K562 (cell line): Measurements from ENCODE around the gene UQCR11. TPM values are rescaled to one million over a fixed set of nuclear protein-coding genes. Genes with fewer than 3 reads are reported as not detected.

Experiments
- CBFB ChIP-seq: sonication (generic); formaldehyde crosslinking; IDR thresholded peaks from 2 replicates; pipeline ENCODE4 v1.4.0; 2020; ENCODE audit warnings: mild to moderate bottlenecking, missing genetic modification reagents
- CTBP1 ChIP-seq: fragments of 450-650 bp; IDR thresholded peaks from 2 replicates; pipeline ENCODE4 v1.6.1; 2016; ENCODE audit warnings: borderline replicate concordance
- HDAC2 ChIP-seq: fragments of 450-650 bp; IDR thresholded peaks from 2 replicates; pipeline ENCODE4 v1.6.1; 2016; ENCODE audit warnings: mild to moderate bottlenecking
- HEY1 ChIP-seq: fragments of 250-450 bp; sonication (Bioruptor Pico); IDR thresholded peaks from 2 replicates; pipeline ENCODE4 v1.5.0; 2020; ENCODE audit warnings: mild to moderate bottlenecking, moderate library complexity, borderline replicate concordance
- HMGN3 ChIP-seq: IDR thresholded peaks from 2 replicates; pipeline ENCODE4 v1.6.1; 2011; ENCODE audit warnings: borderline replicate concordance, low read depth, mild to moderate bottlenecking, mixed read lengths, low read length; ENCODE audit not compliant: insufficient read length; ENCODE audit errors: extremely low read depth
- HNRNPK ChIP-seq: fragments of 200-400 bp; formaldehyde crosslinking; IDR thresholded peaks from one replicate; pipeline ENCODE4 v1.6.1; 2018; ENCODE audit warnings: mild to moderate bottlenecking, low read depth, low read length; ENCODE audit not compliant: poor library complexity, severe bottlenecking
- MCM5 ChIP-seq: fragments of 450-650 bp; IDR thresholded peaks from 2 replicates; pipeline ENCODE4 v1.6.1; 2016; ENCODE audit warnings: low read depth
- MTA2 ChIP-seq: fragments of 450-650 bp; IDR thresholded peaks from 2 replicates; pipeline ENCODE4 v1.6.1; 2016; ENCODE audit warnings: low read depth
- NFIC ChIP-seq: fragments of 450-650 bp; IDR thresholded peaks from 2 replicates; pipeline ENCODE4 v1.6.1; 2017; ENCODE audit warnings: mild to moderate bottlenecking, inconsistent platforms
- NFIX ChIP-seq: fragments of 250-450 bp; sonication (Bioruptor Pico); IDR thresholded peaks from 2 replicates; pipeline ENCODE4 v1.4.0; 2020; ENCODE audit warnings: low read depth, mild to moderate bottlenecking, moderate library complexity
- NR3C1 ChIP-seq: sonication (generic); formaldehyde crosslinking; IDR thresholded peaks from 2 replicates; pipeline ENCODE4 v1.8.1; 2022; ENCODE audit warnings: missing genetic modification reagents
- POLR3A ChIP-seq: IDR thresholded peaks from 2 replicates; pipeline ENCODE4 v1.6.1; 2011; ENCODE audit warnings: borderline replicate concordance, mild to moderate bottlenecking, moderate library complexity; ENCODE audit not compliant: insufficient read length, insufficient read depth; ENCODE audit errors: extremely low read depth
- PRDM10 ChIP-seq: fragments of 450-650 bp; IDR thresholded peaks from 2 replicates; pipeline ENCODE4 v1.6.1; 2018; ENCODE audit not compliant: partially characterized antibody
- RERE ChIP-seq: sonication (generic); formaldehyde crosslinking; IDR thresholded peaks from 2 replicates; pipeline ENCODE4 v1.8.0; 2023; ENCODE audit warnings: missing genetic modification reagents, mild to moderate bottlenecking, borderline replicate concordance
- SMARCA4 ChIP-seq: fragments of 450-650 bp; IDR thresholded peaks from 2 replicates; pipeline ENCODE4 v1.6.1; 2016
- SP2 ChIP-seq: IDR thresholded peaks from 2 replicates; pipeline ENCODE4 v1.6.1; 2011; ENCODE audit warnings: mild to moderate bottlenecking, low read depth, low read length, moderate library complexity; ENCODE audit not compliant: poor library complexity, severe bottlenecking; ENCODE audit errors: extremely low read depth
- STAT5B ChIP-seq: fragments of 250-450 bp; sonication (Bioruptor Pico); IDR thresholded peaks from 2 replicates; pipeline ENCODE4 v1.8.0; 2021; ENCODE audit warnings: mild to moderate bottlenecking, inconsistent platforms
- TCF3 ChIP-seq: sonication (generic); formaldehyde crosslinking; IDR thresholded peaks from 2 replicates; pipeline ENCODE4 v1.4.0; 2020; ENCODE audit warnings: mild to moderate bottlenecking, missing genetic modification reagents
- ZEB2 ChIP-seq: fragments of 450-650 bp; IDR thresholded peaks from 2 replicates; pipeline ENCODE4 v1.6.1; 2016
- polyA plus RNA-seq, 8 experiments: library from polyadenylated mRNA; depleted of rRNA in 4 of 8; stranded (reverse) in 5 of 8; unstranded in 3 of 8; fragments of >200 nt; fragmentation: Nextera tagmentation in 2 of 8; fragmentation: Illumina TruSeq in 1 of 8; extraction: Ambion mirVana in 2 of 8; extraction: Trizol in 1 of 8; gene quantifications; 2 replicates each; pipeline versions ENCODE4 v1.2.1 to v1.2.3, GENCODE V29; 2011 to 2014; ENCODE audit warnings: inconsistent platforms in 1 of 8, missing spikeins in 1 of 8
- total RNA-seq, 7 experiments: library from RNA; depleted of rRNA in 6 of 7; stranded (reverse); fragments of >200 nt in 6 of 7; fragmentation: Illumina TruSeq in 2 of 7; extraction: Trizol in 2 of 7; gene quantifications; 2 replicates each; pipeline versions ENCODE4 v1.2.1 to v1.2.3, GENCODE V29; 2011 to 2021; ENCODE audit warnings: low replicate concordance in 1 of 7

The UQCR11 gene
- total and polyA plus RNA-seq, 9 of the 15 experiments (the other 6 are each of a cell fraction or from before 2014, with no cell fraction given): 57.6 to 394 (median 259) TPM

GRCh38 chr19:1632462-1633268, 27.4 kb upstream of the UQCR11 start (continued):
- TF ChIP-seq PRDM10 (peak; percentile 90), CTBP1 (peak; percentile 70), HNRNPK (no peak), NFIX (CRISPR knock-in tag) (no peak), POLR3A (no peak), MCM5 (no peak), SMARCA4 (peak; percentile 49; the same call in 1 of the 2 replicates), TCF3 (CRISPR knock-in tag) (peak; percentile 90), HDAC2 (peak; percentile 16; the same call in 1 of the 2 replicates), NR3C1 (CRISPR knock-in tag) (no peak), SP2 (no peak), STAT5B (no peak), NFIC (peak; percentile 14; the same call in 1 of the 2 replicates), MTA2 (0 out of 2 replicates have a peak, but pooled peaks have one; percentile 36), HMGN3 (peak; percentile 81), CBFB (no peak), ZEB2 (no peak), RERE (CRISPR knock-in tag) (no peak), HEY1 (CRISPR knock-in tag) (no peak)
